ENCODE data around the gene TM9SF1. TPM values are rescaled to one million over a fixed set of nuclear protein-coding genes. Genes with fewer than 3 reads are reported as not detected.

The TM9SF1 gene
- total RNA-seq, 1 donor from 2014 or later = 69.5 TPM

GRCh38 chr14:24149302-24149969 is 45.8 kb downstream of the TM9SF1 start:
- no peak for TF ChIP-seq CTCF (IDR thresholded peaks at IDR 0.05)
- no peak for DNase-seq (ENCODE audit: extremely low spot score, unreplicated experiment)
- H3K4me3 Mint-ChIP-seq (ENCODE audit: unreplicated experiment) = peak overlapping the region; percentile 44
- no peaks in the 10 kb centered on the region for H3K9me3 Mint-ChIP-seq (ENCODE audit: unreplicated experiment)
- H3K4me1 Mint-ChIP-seq (ENCODE audit: unreplicated experiment) = peaks cover 24% of the 10 kb centered on the region
- no peaks in the 10 kb centered on the region for H3K27me3 Mint-ChIP-seq (ENCODE audit: unreplicated experiment)
- H3K36me3 Mint-ChIP-seq (ENCODE audit: unreplicated experiment) = peaks cover 20% of the 10 kb centered on the region
- H3K27ac Mint-ChIP-seq (ENCODE audit: unreplicated experiment) = no peak overlapping the region

- H3K36me3 Mint-ChIP-seq (ENCODE audit: unreplicated experiment) = peaks cover 21% of the 10 kb centered on the region
- peak overlapping the region; percentile 99 for H3K4me3 Mint-ChIP-seq (ENCODE audit: unreplicated experiment)
- no peak overlapping the region for H3K27ac Mint-ChIP-seq (ENCODE audit: unreplicated experiment)
- no peak for TF ChIP-seq CTCF (IDR thresholded peaks at IDR 0.05)
- no peaks in the 10 kb centered on the region for H3K9me3 Mint-ChIP-seq (ENCODE audit: unreplicated experiment)
- H3K4me1 Mint-ChIP-seq (ENCODE audit: unreplicated experiment) = peaks cover 24% of the 10 kb centered on the region
- DNase-seq (ENCODE audit: extremely low spot score, unreplicated experiment) = no peak
- no peaks in the 10 kb centered on the region for H3K27me3 Mint-ChIP-seq (ENCODE audit: unreplicated experiment)
Measured at GRCh38 chr14:24147761-24148428, 47.3 kb downstream of the TM9SF1 start.

GRCh38 chr14:24146978-24147760 is 48.1 kb downstream of the TM9SF1 start, which contains the start of gene RNF31:
TSS of gene RNF31 (plus strand) at chr14:24147498. CDS start at chr14:24147699, 201 bp downstream.
- no peaks in the 10 kb centered on the region for H3K27me3 Mint-ChIP-seq (ENCODE audit: unreplicated experiment)
- peak; percentile 98 for DNase-seq (ENCODE audit: extremely low spot score, unreplicated experiment)
- peaks cover 27% of the 10 kb centered on the region for H3K4me1 Mint-ChIP-seq (ENCODE audit: unreplicated experiment)
- H3K27ac Mint-ChIP-seq (ENCODE audit: unreplicated experiment) = peak within 1 kb of the TSS; percentile 99
- peak within 1 kb of the TSS; percentile 99 for H3K4me3 Mint-ChIP-seq (ENCODE audit: unreplicated experiment)
- H3K9me3 Mint-ChIP-seq (ENCODE audit: unreplicated experiment) = no peaks in the 10 kb centered on the region
- peaks cover 21% of the 10 kb centered on the region for H3K36me3 Mint-ChIP-seq (ENCODE audit: unreplicated experiment)
- TF ChIP-seq CTCF (IDR thresholded peaks at IDR 0.05) = no peak

- H3K9me3 Mint-ChIP-seq (ENCODE audit: unreplicated experiment) = no peaks in the 10 kb centered on the region
- peak within 1 kb of the TSS; percentile 99 for H3K27ac Mint-ChIP-seq (ENCODE audit: unreplicated experiment)
- DNase-seq (ENCODE audit: extremely low spot score, unreplicated experiment) = peak; percentile 99
- H3K36me3 Mint-ChIP-seq (ENCODE audit: unreplicated experiment) = peaks cover 18% of the 10 kb centered on the region
- TF ChIP-seq CTCF (IDR thresholded peaks at IDR 0.05) = no peak
- H3K4me1 Mint-ChIP-seq (ENCODE audit: unreplicated experiment) = peaks cover 30% of the 10 kb centered on the region
- peak within 1 kb of the TSS; percentile 99 for H3K4me3 Mint-ChIP-seq (ENCODE audit: unreplicated experiment)
- H3K27me3 Mint-ChIP-seq (ENCODE audit: unreplicated experiment) = no peaks in the 10 kb centered on the region
Measured at GRCh38 chr14:24146453-24146977, 48.7 kb downstream of the TM9SF1 start, which contains the start of gene PSME2. TSS of gene PSME2 (minus strand) at chr14:24146610. CDS start at chr14:24146581, 29 bp downstream.

Data from osteocyte (in vitro differentiated cells).